Activated naive CD8-positive, alpha-beta T cell (primary cell): ENCODE results near the gene SMTN.

Experiments used
- H3K27ac Mint-ChIP-seq: one replicate; pipeline ENCODE4 v1.8.0; 2021; ENCODE audit warnings: mixed read lengths
- H3K27me3 Mint-ChIP-seq: one replicate; pipeline ENCODE4 v1.8.0; 2021; ENCODE audit warnings: mixed read lengths
- H3K36me3 Mint-ChIP-seq: one replicate; pipeline ENCODE4 v1.8.0; 2021; ENCODE audit warnings: mixed read lengths
- H3K4me1 Mint-ChIP-seq: one replicate; pipeline ENCODE4 v1.8.0; 2021; ENCODE audit warnings: low read depth, mixed read lengths
- H3K4me3 Mint-ChIP-seq: one replicate; pipeline ENCODE4 v1.8.0; 2021; ENCODE audit warnings: mild to moderate bottlenecking, mixed read lengths
- H3K9me3 Mint-ChIP-seq: one replicate; pipeline ENCODE4 v1.8.0; 2021; ENCODE audit warnings: low read depth, mixed read lengths

The SMTN gene

DNA sequence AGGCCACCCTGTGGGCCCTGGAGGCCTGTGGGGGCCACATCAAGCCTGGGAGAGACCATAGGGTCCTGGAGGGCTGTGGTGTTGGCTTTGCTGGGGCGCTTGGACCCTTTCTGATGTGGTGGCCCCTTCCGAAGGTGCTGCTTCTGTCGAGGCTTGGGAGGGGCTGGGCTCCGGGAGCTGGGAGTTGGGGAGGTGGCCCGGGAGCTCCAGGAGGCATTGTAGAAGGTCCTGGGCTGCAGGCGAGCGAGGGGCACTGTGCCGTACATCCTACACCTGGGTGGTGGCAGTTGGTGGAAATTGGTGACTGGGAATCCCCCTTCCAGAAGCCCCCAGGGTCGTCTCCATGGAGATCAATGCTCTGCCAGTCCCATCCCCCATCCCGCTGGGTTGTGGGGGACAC lies 56.6 kb downstream of the SMTN start:
- Mint-ChIP-seq H3K9me3 (no peaks in the 10 kb centered on the region), H3K36me3 (no peaks in the 10 kb centered on the region), H3K27ac (no peak overlapping the region), H3K4me3 (no peak overlapping the region), H3K4me1 (no peaks in the 10 kb centered on the region), H3K27me3 (no peaks in the 10 kb centered on the region)

DNA sequence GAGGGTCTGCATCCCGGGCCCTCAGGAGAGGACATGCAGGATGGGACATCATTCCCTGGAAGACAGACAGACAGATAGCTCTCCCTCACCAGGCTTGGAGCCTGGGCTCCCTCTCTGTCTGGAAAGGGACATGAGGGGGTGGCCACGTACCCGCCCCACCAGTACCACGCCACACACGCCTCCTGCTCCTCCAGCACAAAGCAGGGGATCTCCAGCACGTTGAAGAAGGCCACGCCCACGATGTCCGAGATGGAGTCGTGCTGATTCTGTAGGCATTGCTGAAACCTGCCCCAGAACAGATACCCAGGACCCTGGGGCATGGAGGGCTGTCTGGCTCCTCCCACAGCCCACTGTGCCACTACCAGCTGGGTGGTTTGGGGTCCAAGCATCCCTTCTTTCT lies 57.0 kb downstream of the SMTN start:
- no peaks in the 10 kb centered on the region for H3K4me1 Mint-ChIP-seq
- no peaks in the 10 kb centered on the region for H3K9me3 Mint-ChIP-seq

DNA sequence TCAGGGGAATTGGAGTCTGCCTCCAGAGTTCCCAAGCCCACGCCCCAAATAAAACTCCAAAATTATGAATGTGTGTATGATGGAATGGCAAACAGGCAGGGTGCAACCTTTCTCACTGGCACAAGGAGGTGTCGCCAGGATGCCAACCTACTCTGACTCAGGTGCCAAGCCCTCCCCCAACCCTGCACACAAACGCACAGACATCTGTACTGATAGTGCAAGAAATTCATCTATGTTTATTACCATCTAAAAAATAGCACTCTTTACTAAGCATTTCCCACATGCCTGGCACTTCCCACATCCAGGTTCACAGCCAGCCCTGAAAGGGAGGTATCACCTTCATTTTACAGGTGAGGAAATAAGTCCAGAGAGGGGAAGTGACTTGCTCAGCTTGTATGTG lies 57.9 kb downstream of the SMTN start:
- Mint-ChIP-seq H3K36me3 (no peaks in the 10 kb centered on the region), H3K4me3 (no peak overlapping the region), H3K27ac (no peak overlapping the region), H3K27me3 (no peaks in the 10 kb centered on the region), H3K9me3 (no peaks in the 10 kb centered on the region), H3K4me1 (peaks cover 2% of the 10 kb centered on the region)

More for the DNA sequence above, 57.0 kb downstream of the SMTN start:
- no peaks in the 10 kb centered on the region for H3K36me3 Mint-ChIP-seq
- no peaks in the 10 kb centered on the region for H3K27me3 Mint-ChIP-seq
- no peak overlapping the region for H3K27ac Mint-ChIP-seq
- H3K4me3 Mint-ChIP-seq = no peak overlapping the region

DNA sequence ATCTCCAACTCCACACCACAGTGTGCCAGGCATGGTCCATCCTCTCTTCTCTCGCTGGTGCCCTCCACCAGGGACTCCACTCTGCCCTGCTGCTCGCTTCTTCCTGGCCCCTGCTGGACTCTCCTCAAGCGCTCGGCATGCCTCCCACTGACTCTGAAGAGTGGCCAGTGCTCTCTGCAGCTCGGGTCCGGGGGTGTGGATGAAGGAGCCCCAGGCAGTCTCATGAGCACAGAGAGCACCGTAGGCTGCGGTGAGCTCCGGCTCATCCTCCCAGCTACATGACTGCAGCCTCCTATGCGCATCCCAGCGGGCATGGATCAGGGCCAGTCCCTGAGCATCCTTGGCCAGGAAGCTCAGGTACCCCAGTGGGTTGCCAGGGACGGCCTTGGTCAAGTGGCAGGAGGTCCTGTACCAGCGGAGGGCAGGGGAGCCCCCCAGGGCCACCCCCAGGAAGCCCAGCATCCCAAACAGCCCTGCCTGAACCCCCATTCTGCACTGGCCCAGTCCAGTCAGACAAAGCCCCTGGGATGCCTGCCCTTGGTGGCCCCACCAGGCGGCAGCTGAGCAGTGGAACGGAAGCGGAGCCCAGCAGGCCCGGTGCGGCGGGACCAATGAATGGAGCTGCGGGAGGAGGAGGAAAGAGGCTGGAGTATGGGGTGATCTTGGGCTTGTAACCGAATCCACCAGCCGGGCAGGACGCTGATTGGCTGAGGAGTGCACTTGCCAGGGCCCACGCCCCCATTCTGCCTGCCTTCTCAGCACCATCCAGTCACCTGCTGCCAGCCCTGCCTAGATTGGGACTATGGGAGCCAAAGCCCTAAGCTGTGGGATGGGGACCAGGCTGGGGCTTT lies 59.0 kb downstream of the SMTN start, which contains the start of gene PLA2G3:
Gene PLA2G3 (minus strand): TSS at position 643 of the 851 bp plus-strand sequence. CDS start 154 bp downstream, at position 489.
- H3K36me3 Mint-ChIP-seq = no peaks in the 10 kb centered on the region
- H3K27ac Mint-ChIP-seq = no peak within 1 kb of the TSS
- H3K4me3 Mint-ChIP-seq = no peak within 1 kb of the TSS
- H3K9me3 Mint-ChIP-seq = peaks cover 4% of the 10 kb centered on the region
- H3K4me1 Mint-ChIP-seq = peaks cover 2% of the 10 kb centered on the region
- no peaks in the 10 kb centered on the region for H3K27me3 Mint-ChIP-seq

DNA sequence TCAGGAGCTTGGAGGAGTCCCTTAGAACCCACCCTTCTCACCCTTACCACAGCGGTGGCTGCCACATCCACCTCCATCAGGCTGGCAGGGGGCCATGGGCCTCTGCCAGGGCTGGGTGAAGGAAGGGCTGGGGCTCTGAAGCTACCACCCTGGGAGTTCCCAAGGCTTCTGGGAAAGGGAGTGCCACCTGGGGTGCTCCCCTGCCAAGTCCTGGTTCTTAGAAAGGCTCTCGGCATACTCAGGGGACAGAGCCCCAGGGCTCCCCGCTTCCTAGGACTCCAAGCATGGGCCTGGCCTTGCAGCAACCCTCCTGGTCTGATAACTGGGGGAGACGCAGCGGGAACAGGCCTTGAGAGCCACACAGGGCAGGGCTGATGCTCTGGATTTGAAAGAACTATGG lies 59.6 kb downstream of the SMTN start:
- Mint-ChIP-seq H3K36me3 (no peaks in the 10 kb centered on the region), H3K27me3 (no peaks in the 10 kb centered on the region), H3K4me1 (peaks cover 2% of the 10 kb centered on the region), H3K27ac (no peak overlapping the region), H3K9me3 (peaks cover 4% of the 10 kb centered on the region), H3K4me3 (no peak overlapping the region)

DNA sequence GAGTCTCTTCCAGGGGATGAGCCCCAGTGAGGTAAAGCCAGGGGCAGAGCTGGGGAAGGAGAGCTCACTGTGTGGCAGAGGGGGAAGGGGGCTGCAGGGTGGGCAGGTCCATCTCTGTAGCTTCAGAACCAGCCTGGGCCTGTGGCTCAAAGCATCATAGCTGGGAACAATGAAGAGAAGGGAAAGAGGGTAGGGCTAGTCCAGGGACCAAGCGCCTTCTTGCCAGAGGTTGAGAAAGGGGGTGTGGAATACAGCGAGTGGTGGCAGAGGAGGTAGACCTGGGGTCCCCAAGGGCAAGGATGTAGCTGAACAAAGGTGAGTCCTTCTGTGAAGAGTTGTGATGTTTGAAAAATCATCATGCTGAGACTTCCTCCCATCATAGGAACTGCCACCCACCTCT lies 60.4 kb downstream of the SMTN start:
- no peak overlapping the region for H3K4me3 Mint-ChIP-seq
- peaks cover 2% of the 10 kb centered on the region for H3K4me1 Mint-ChIP-seq
- peaks cover 4% of the 10 kb centered on the region for H3K9me3 Mint-ChIP-seq
- no peaks in the 10 kb centered on the region for H3K27me3 Mint-ChIP-seq
- H3K36me3 Mint-ChIP-seq = no peaks in the 10 kb centered on the region
- H3K27ac Mint-ChIP-seq = no peak overlapping the region

DNA sequence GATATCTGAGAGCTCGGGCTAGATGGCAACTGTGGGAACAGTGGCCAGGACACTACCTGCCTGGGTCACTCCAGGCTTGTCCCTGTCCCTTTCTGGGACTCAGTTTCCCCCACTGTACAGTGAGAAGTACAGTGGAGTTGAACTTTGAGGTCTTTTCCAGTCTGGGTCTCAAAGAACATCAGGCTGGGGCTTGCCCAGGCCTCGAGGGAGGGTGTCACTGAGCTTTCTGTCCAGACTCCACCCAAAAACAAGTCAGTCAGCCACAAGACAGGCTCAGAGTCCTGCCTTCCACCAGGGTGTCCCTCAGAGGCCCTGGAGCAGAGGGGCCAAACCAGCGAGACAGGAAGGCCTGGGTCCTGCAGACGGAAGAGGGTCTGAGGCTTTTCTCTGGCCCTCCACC lies 61.2 kb downstream of the SMTN start:
- H3K27me3 Mint-ChIP-seq = no peaks in the 10 kb centered on the region
- H3K36me3 Mint-ChIP-seq = no peaks in the 10 kb centered on the region
- H3K4me1 Mint-ChIP-seq = peaks cover 2% of the 10 kb centered on the region
- peaks cover 8% of the 10 kb centered on the region for H3K9me3 Mint-ChIP-seq
- no peak overlapping the region for H3K4me3 Mint-ChIP-seq
- no peak overlapping the region for H3K27ac Mint-ChIP-seq

DNA sequence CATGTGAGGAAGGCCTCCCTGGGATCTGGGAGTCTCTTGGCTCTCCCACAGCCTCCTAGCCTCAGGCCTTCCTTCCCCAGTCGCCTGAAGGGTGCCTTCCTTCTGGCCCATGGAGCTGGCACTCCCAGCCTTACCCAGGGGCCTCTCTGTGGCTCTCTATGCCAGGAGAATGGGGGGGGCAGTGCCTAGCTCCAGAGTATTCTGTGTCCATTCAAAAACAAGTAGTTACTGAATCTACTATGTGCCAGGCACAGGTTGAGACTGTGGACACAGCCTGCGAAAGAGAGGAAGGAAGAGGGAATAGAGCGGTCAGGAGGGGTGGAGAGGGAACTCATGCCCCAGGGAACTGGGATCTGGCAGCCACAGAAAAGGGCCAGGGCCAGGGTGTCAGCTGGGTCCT lies 61.9 kb downstream of the SMTN start:
- Mint-ChIP-seq H3K27ac (no peak overlapping the region), H3K36me3 (peaks cover 2% of the 10 kb centered on the region), H3K4me3 (no peak overlapping the region), H3K9me3 (peaks cover 8% of the 10 kb centered on the region), H3K4me1 (peaks cover 2% of the 10 kb centered on the region), H3K27me3 (no peaks in the 10 kb centered on the region)

DNA sequence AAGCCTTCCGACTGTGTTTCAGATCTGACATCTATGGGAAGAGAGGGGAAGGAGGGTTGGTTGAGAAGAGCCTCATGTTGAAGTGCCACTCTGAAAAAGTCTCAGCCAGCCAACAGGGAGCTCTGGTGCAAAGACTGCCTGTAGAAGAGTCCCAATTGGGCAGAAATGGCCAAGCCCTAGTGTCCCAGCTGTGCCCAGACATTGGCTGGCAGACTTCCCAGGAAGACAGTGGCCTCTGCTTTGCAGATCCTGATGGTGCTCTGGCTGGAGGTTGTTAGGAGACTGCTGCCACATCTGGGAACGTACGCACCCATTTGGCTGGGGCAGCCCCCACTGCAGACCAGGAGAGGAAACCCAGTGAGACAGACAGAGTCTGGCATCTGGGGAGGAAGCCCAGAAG lies 62.4 kb downstream of the SMTN start:
- H3K4me3 Mint-ChIP-seq = no peak overlapping the region
- H3K4me1 Mint-ChIP-seq = peaks cover 2% of the 10 kb centered on the region
- H3K27ac Mint-ChIP-seq = no peak overlapping the region
- peaks cover 2% of the 10 kb centered on the region for H3K36me3 Mint-ChIP-seq
- peaks cover 8% of the 10 kb centered on the region for H3K9me3 Mint-ChIP-seq
- no peaks in the 10 kb centered on the region for H3K27me3 Mint-ChIP-seq

DNA sequence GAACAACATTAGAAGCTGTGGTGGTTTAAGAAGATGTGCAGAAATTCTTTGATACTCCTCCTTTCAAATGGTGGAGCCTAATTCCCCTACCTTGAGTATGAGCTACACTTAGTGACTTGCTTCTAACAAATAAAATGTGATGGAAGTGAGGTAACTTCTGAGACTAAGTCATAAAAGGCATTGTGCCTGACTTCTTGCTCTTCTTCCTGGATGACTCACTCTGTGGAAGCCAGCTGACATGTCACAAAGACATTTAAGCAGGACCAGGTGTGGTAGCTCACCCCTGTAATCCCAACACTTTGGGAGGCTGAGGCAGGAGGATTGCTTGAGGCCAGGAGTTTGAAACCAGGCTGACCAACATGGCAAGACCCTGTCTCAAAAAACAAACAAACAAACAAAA lies 63.1 kb downstream of the SMTN start:
- Mint-ChIP-seq H3K27ac (no peak overlapping the region), H3K9me3 (peaks cover 8% of the 10 kb centered on the region), H3K36me3 (peaks cover 2% of the 10 kb centered on the region), H3K4me1 (peaks cover 2% of the 10 kb centered on the region), H3K4me3 (no peak overlapping the region), H3K27me3 (no peaks in the 10 kb centered on the region)

DNA sequence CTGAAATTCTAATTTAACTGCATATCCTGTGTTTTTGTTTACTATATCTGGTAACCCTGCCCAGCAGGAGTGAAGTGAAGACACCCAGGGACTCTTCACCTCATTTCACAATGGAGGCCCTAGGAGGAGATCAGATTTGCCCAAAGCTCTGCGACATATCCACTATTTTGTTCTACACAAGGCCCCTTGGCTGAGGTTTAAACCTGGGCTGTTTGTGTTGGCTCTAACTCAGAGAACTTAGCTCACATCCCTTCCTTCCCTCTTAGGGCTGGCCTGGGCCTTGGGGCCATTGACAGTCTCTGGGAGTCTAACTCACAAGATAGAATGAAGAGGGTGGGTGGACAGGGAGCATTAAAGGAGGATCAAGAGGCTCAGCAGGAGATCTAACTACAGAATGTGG lies 67.4 kb downstream of the SMTN start:
- no peak overlapping the region for H3K4me3 Mint-ChIP-seq
- H3K36me3 Mint-ChIP-seq = peaks cover 2% of the 10 kb centered on the region
- peaks cover 8% of the 10 kb centered on the region for H3K9me3 Mint-ChIP-seq
- H3K4me1 Mint-ChIP-seq = peaks cover 2% of the 10 kb centered on the region
- H3K27me3 Mint-ChIP-seq = no peaks in the 10 kb centered on the region
- no peak overlapping the region for H3K27ac Mint-ChIP-seq

DNA sequence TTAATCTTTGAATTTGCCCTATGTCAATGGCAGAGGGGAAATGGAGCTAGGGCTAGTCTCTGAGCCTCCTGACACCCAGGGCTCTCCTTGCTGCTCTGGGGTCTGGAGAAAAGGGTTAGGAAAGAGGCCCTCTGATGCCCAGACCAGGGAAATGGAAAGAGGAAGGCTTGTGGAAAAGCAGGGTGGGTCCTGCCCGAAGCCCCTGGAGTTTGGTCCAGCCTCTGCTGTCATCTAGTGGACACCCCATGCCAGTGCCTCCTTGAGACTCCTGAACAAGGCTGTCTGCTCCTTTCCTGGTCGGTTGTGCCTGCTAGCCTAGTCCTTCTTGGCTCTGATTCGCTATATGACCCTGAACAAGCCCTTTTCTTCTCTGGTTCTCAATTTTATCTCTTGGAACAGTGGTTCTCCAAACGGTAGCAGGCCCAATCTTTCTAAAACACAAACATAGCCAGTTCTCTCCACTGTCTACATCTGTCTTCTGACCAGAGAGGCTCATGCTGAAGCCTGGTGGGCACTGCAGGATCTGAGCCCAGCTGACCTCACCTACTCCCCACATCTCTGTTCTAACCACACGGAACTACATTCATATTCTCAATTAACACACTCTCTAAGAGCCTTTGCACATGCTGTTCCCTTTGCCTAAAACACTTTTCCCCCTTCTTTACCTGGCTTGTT lies 68.0 kb downstream of the SMTN start:
- H3K4me1 Mint-ChIP-seq = no peaks in the 10 kb centered on the region
- peaks cover 2% of the 10 kb centered on the region for H3K36me3 Mint-ChIP-seq
- no peaks in the 10 kb centered on the region for H3K27me3 Mint-ChIP-seq
- H3K4me3 Mint-ChIP-seq = no peak overlapping the region
- H3K27ac Mint-ChIP-seq = no peak overlapping the region
- peaks cover 8% of the 10 kb centered on the region for H3K9me3 Mint-ChIP-seq

DNA sequence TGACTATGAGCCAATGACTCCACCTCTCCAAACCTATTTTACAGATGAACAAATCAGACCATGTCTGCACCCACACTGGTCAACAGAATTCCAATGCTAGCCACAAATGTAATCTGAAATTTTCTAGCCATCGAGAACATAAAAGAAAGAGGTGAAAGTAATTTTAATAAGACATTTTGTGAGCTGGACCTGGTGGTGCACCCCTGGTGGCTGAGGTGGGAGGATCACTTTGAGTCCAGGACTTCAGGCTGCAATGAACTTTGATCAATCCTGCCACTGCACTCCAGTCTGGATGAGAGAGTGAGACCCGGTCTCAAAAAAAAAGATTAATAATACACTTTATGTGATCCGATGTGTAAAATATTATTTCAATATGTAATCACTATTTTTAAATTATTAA lies 69.5 kb downstream of the SMTN start:
- H3K36me3 Mint-ChIP-seq = peaks cover 2% of the 10 kb centered on the region
- H3K9me3 Mint-ChIP-seq = peaks cover 3% of the 10 kb centered on the region
- no peak overlapping the region for H3K27ac Mint-ChIP-seq
- no peaks in the 10 kb centered on the region for H3K27me3 Mint-ChIP-seq
- no peak overlapping the region for H3K4me3 Mint-ChIP-seq
- no peaks in the 10 kb centered on the region for H3K4me1 Mint-ChIP-seq

DNA sequence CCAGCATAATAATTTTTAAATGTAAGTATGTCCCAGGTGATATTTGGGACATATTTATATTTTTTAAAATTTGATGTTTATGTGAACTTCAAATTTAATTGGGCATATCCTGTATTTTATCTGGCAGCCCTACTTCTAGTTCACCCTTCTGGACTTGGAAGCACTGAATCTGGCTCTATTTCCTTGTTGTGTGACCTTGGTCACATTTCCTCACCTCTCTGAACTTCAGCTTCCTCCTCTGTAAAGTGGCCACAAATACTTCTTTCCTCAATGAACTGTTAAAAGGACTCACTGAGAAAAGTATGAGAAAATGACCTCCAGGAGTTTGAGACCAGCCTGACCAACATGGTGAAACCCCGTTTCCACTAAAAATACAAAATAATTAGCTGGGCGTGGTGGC lies 70.8 kb downstream of the SMTN start:
- Mint-ChIP-seq H3K4me1 (no peaks in the 10 kb centered on the region), H3K4me3 (no peak overlapping the region), H3K27me3 (no peaks in the 10 kb centered on the region), H3K27ac (no peak overlapping the region), H3K36me3 (peaks cover 2% of the 10 kb centered on the region), H3K9me3 (peaks cover 3% of the 10 kb centered on the region)

DNA sequence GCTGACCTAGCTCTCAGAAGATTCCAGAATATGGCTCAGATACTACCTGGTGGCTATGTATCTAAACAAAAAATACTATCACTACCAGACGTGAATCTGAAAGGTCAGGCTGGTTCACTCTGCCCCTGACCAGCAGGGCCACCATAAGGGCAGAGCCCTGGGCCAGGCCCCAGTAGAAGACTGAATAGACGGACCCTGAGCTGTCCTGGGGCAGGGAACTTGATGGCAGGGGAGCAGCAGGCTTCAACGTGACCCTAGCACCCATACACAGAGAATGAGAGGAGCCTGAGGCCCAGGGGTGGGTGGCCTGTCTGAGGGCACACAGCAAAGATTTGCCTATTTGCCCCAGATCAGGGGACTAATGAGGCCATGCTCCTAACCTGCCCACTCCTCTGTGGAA lies 72.2 kb downstream of the SMTN start:
- Mint-ChIP-seq H3K27ac (no peak overlapping the region), H3K4me3 (no peak overlapping the region), H3K4me1 (no peaks in the 10 kb centered on the region), H3K27me3 (no peaks in the 10 kb centered on the region), H3K9me3 (no peaks in the 10 kb centered on the region), H3K36me3 (no peaks in the 10 kb centered on the region)
